Caco-2 (cell line): ENCODE data around the gene OOEP. TPM values are rescaled to one million over a fixed set of nuclear protein-coding genes. Genes with fewer than 3 reads are reported as not detected.
A peak's percentile ranks its signal among the peaks of the same experiment; 100 is the strongest.

Experiments
- BruUV-seq: library from RNA; stranded (reverse); fragments of 400-500 nt; replicated peaks from 2 replicates; lab custom pipeline; 2021; lab: Mats Ljungman, UMichigan
- CTCF ChIA-PET: fragments of 300-600 bp; sonication (Branson Sonifier 250); formaldehyde crosslinking; loops from one replicate; lab custom pipeline; 2022; ENCODE audit warnings: antibody characterized with exemption; lab: Charles Lee
- POLR2A ChIA-PET: fragments of 300-600 bp; sonication (Branson Sonifier 250); formaldehyde crosslinking; loops from one replicate; lab custom pipeline; 2022; ENCODE audit warnings: antibody characterized with exemption; lab: Charles Lee
- DNase-seq, 2 experiments: peaks; one replicate each; pipeline versions ENCODE4 v3.0.0 to v3.0.0-alpha.2; 2020 to 2022
- H3K27me3 ChIP-seq: replicated peaks from 2 replicates; pipeline ENCODE4 v1.6.0; 2011; ENCODE audit warnings: low read length; ENCODE audit not compliant: control insufficient read depth, insufficient read depth
- H3K36me3 ChIP-seq: 2 replicates; pipeline ENCODE4 v1.5.1; 2011; ENCODE audit warnings: low read length; ENCODE audit not compliant: control insufficient read depth, insufficient read depth
- H3K4me1 ChIP-seq: fragments of 250-450 bp; sonication (Bioruptor Pico); 2 replicates; pipeline ENCODE4 v1.5.1; 2020; ENCODE audit warnings: mild to moderate bottlenecking
- H3K4me3 ChIP-seq: 2 replicates; pipeline ENCODE4 v1.5.1; 2011; ENCODE audit warnings: low read depth, mild to moderate bottlenecking, control low read depth, low read length
- H3K9me3 ChIP-seq: fragments of 250-450 bp; sonication (Bioruptor Pico); 2 replicates; pipeline ENCODE4 v1.5.1; 2020; ENCODE audit warnings: mild to moderate bottlenecking, moderate library complexity
- H3K27ac Mint-ChIP-seq: one replicate; pipeline ENCODE4 v1.8.0; 2022; ENCODE audit warnings: mixed read lengths; ENCODE audit not compliant: unreplicated experiment
- H3K27me3 Mint-ChIP-seq: one replicate; pipeline ENCODE4 v1.8.0; 2022; ENCODE audit warnings: mixed read lengths; ENCODE audit not compliant: insufficient read depth, unreplicated experiment
- H3K36me3 Mint-ChIP-seq: one replicate; pipeline ENCODE4 v1.8.0; 2022; ENCODE audit warnings: mild to moderate bottlenecking, mixed read lengths; ENCODE audit not compliant: insufficient read depth, unreplicated experiment
- H3K4me1 Mint-ChIP-seq: one replicate; pipeline ENCODE4 v1.8.0; 2022; ENCODE audit warnings: low read depth, mixed read lengths; ENCODE audit not compliant: unreplicated experiment
- H3K4me3 Mint-ChIP-seq: one replicate; pipeline ENCODE4 v1.8.0; 2022; ENCODE audit warnings: mild to moderate bottlenecking, moderate library complexity, mixed read lengths; ENCODE audit not compliant: unreplicated experiment
- H3K9me3 Mint-ChIP-seq: one replicate; pipeline ENCODE4 v1.8.0; 2022; ENCODE audit warnings: mixed read lengths; ENCODE audit not compliant: unreplicated experiment
- intact Hi-C: fragments of 100-400 bp; cut with micrococcal nuclease; formaldehyde crosslinking; loops from one replicate; pipeline ENCODE4 v1.10.0; 2022; ENCODE audit not compliant: unreplicated experiment
- total RNA-seq: library from RNA; stranded (reverse); gene quantifications from 2 replicates; pipeline ENCODE4 v1.2.3, GENCODE V29; 2022
- TF ChIP-seq, protein P1 (sequence below), 2 experiments: fragments of 200-600 bp in 1 of 2; IDR thresholded peaks; 1 replicate in 1 of 2; 2 replicates in 1 of 2; pipeline versions ENCODE4 v1.5.1 to v1.8.0; 2011 to 2022; ENCODE audit warnings: antibody characterized with exemption in 1 of 2, control low read depth in 1 of 2, inconsistent platforms in 1 of 2, low read depth in 1 of 2, low read length in 1 of 2, mild to moderate bottlenecking in 1 of 2, moderate library complexity in 1 of 2; ENCODE audit not compliant: insufficient read depth in 1 of 2, severe bottlenecking in 1 of 2, unreplicated experiment in 1 of 2

Gene OOEP
- total RNA-seq, 1 experiment from 2014 or later: not detected

DNA sequence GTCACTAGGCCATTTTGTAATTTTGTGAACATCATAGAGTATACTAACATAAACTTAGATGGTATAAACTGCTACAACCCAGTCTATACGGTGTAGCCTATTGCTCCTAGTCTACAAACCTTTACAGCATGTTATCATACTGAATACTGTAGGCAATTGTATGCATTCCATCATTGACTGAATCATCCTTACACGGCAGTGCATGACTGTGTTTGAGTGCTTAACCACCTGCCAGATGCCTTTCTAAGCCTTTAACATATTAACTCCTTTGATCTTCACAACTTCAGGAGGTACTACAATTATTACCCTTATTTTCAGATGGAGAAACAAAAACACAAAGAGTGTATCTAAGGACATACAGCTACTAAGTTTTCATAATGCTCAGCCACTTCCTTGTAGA lies 29.6 kb downstream of the OOEP start:
- DNase-seq: peak in 1 of 2 experiments; percentile 54
- Histone ChIP-seq H3K4me3 (no peak overlapping the region), H3K4me1 (peaks cover 7% of the 10 kb centered on the region; the same call in 1 of the 2 replicates), H3K27me3 (no peaks in the 10 kb centered on the region), H3K9me3 (no peaks in the 10 kb centered on the region), H3K36me3 (no peaks in the 10 kb centered on the region)
- H3K4me1 Mint-ChIP-seq: peaks cover 13% of the 10 kb centered on the region
- TF ChIP-seq, protein P1, sequence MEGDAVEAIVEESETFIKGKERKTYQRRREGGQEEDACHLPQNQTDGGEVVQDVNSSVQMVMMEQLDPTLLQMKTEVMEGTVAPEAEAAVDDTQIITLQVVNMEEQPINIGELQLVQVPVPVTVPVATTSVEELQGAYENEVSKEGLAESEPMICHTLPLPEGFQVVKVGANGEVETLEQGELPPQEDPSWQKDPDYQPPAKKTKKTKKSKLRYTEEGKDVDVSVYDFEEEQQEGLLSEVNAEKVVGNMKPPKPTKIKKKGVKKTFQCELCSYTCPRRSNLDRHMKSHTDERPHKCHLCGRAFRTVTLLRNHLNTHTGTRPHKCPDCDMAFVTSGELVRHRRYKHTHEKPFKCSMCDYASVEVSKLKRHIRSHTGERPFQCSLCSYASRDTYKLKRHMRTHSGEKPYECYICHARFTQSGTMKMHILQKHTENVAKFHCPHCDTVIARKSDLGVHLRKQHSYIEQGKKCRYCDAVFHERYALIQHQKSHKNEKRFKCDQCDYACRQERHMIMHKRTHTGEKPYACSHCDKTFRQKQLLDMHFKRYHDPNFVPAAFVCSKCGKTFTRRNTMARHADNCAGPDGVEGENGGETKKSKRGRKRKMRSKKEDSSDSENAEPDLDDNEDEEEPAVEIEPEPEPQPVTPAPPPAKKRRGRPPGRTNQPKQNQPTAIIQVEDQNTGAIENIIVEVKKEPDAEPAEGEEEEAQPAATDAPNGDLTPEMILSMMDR (IDR thresholded peaks at IDR 0.05; ENCODE audit: insufficient read depth in 1 of 2, low read depth in 1 of 2, low read length in 1 of 2, severe bottlenecking in 1 of 2, unreplicated experiment in 1 of 2): no peak
- H3K27ac Mint-ChIP-seq: no peak overlapping the region
- H3K36me3 Mint-ChIP-seq: no peaks in the 10 kb centered on the region
- intact Hi-C loops: loop anchor here (5.0 kb wide), 1 partner anchor 47 kb away; no protein-coding TSS in a partner anchor
- POLR2A ChIA-PET: interaction anchor here (0.6 kb wide), 1 partner anchor 103 kb away, joined by 8 read pairs; no protein-coding TSS in a partner anchor
- no peaks in the 10 kb centered on the region for H3K9me3 Mint-ChIP-seq
- no peaks in the 10 kb centered on the region for H3K27me3 Mint-ChIP-seq
- H3K4me3 Mint-ChIP-seq: no peak overlapping the region
- no TSS peak for BruUV-seq
- CTCF ChIA-PET: interaction anchor here (0.5 to 1.0 kb wide), 2 partner anchors 49 to 56 kb away, joined by 3 to 5 read pairs; no protein-coding TSS in a partner anchor

DNA sequence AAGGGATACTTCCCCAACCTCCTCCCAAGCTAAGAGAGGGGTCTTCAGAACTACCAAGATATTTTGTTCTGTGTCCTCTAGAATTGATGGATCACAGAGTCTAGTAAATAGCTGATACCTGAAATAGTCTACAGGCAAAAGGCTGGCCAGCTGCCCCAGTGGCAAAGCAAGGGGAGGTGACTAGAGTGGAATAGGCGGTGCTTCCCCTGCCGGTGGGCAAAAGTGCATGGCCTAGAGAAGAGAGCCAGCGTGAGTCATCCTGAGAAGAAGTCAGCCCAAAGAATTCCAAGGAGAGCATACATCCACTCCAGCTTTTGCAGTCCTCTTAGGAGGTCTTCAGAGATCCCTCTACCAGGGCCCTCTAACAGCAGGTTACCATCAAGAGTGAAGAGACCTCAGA lies 30.4 kb downstream of the OOEP start:
- DNase-seq: no peak
- TF ChIP-seq, protein P1 (IDR thresholded peaks at IDR 0.05; ENCODE audit: insufficient read depth in 1 of 2, low read depth in 1 of 2, low read length in 1 of 2, severe bottlenecking in 1 of 2, unreplicated experiment in 1 of 2): no peak
- intact Hi-C loops: no loop called here
- Mint-ChIP-seq H3K9me3 (no peaks in the 10 kb centered on the region), H3K27ac (peak overlapping the region; percentile 64), H3K36me3 (no peaks in the 10 kb centered on the region), H3K4me3 (no peak overlapping the region), H3K27me3 (no peaks in the 10 kb centered on the region), H3K4me1 (peaks cover 13% of the 10 kb centered on the region)
- Histone ChIP-seq H3K4me3 (no peak overlapping the region), H3K9me3 (no peaks in the 10 kb centered on the region), H3K36me3 (no peaks in the 10 kb centered on the region), H3K27me3 (no peaks in the 10 kb centered on the region), H3K4me1 (peaks cover 7% of the 10 kb centered on the region; the same call in 1 of the 2 replicates)
- ChIA-PET POLR2A (interaction anchor here (0.6 kb wide), 1 partner anchor 103 kb away, joined by 8 read pairs; no protein-coding TSS in a partner anchor), CTCF (no interaction called here)
- no TSS peak for BruUV-seq

DNA sequence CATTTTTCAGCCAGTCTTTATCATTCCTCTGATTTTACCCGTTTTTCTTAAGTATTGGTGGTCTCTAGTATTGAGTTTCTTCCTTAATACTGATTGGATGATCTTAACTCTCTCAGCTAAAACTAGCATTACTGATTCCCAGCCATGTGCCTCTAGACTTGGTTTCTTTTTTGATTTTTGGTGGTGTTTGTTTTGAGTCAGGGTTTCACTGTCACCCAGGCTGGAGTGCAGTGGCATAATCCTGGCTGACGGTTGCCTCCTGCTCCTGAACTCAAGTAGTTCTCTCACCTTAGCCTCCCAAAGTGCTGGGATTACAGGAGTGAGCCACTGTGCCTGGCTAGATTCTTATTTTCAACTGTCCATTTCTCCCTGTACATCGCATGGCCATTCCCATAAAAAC lies 40.5 kb downstream of the OOEP start:
- Mint-ChIP-seq H3K9me3 (no peaks in the 10 kb centered on the region), H3K27me3 (peaks cover 8% of the 10 kb centered on the region), H3K4me1 (peaks cover 7% of the 10 kb centered on the region), H3K4me3 (no peak overlapping the region), H3K27ac (no peak overlapping the region), H3K36me3 (no peaks in the 10 kb centered on the region)
- no peaks in the 10 kb centered on the region for H3K9me3 ChIP-seq
- CTCF ChIA-PET: interaction anchor here (1.7 to 4.2 kb wide), 2 partner anchors 44 to 60 kb away, joined by 6 to 60 read pairs; no protein-coding TSS in a partner anchor
- DNase-seq: no peak
- H3K36me3 ChIP-seq: no peaks in the 10 kb centered on the region
- intact Hi-C loops: loop anchor here (5.0 kb wide), 2 partner anchors 147 to 197 kb away; no protein-coding TSS in a partner anchor
- no peaks in the 10 kb centered on the region for H3K4me1 ChIP-seq
- TF ChIP-seq, protein P1 (IDR thresholded peaks at IDR 0.05; ENCODE audit: insufficient read depth in 1 of 2, low read depth in 1 of 2, low read length in 1 of 2, severe bottlenecking in 1 of 2, unreplicated experiment in 1 of 2): no peak
- no TSS peak for BruUV-seq
- H3K27me3 ChIP-seq: no peaks in the 10 kb centered on the region
- H3K4me3 ChIP-seq: no peak overlapping the region
- POLR2A ChIA-PET: no interaction called here
